Naive thymus-derived CD4-positive, alpha-beta T cell (primary cell): ENCODE results near the gene HSD17B7. TPM values are rescaled to one million over a fixed set of nuclear protein-coding genes. Genes with fewer than 3 reads are reported as not detected.

Source experiments
- ATAC-seq: fragments of 150-1000 bp; cut with Tn5 transposase; 2 replicates; pipeline ENCODE4 v1.10.0; 2021; ENCODE audit warnings: mild to moderate bottlenecking, moderate library complexity
- CTCF ChIA-PET: fragments of 350-600 bp; sonication (Branson Sonifier 250); formaldehyde crosslinking; loops from one replicate; lab custom pipeline; 2021; ENCODE audit warnings: antibody characterized with exemption; lab: Charles Lee
- POLR2A ChIA-PET: fragments of 350-600 bp; sonication (Branson Sonifier 250); formaldehyde crosslinking; loops from one replicate; lab custom pipeline; 2021; ENCODE audit warnings: antibody characterized with exemption, inconsistent platforms; lab: Charles Lee
- DNase-seq, 9 donors: peaks; one replicate each; pipeline versions ENCODE4 v3.0.0 to v3.0.0-alpha.2; 2020 to 2022; ENCODE audit warnings: mixed read lengths in 1 of 9
- H3K27ac ChIP-seq: one replicate; pipeline ENCODE4 v1.7.0; 2013; ENCODE audit warnings: mild to moderate bottlenecking, low read depth, low read length, moderate library complexity
- H3K27me3 ChIP-seq, 2 donors: one replicate each; pipeline ENCODE4 v1.7.0; 2013; ENCODE audit warnings: low read length in 2 of 2, mild to moderate bottlenecking in 2 of 2, moderate library complexity in 2 of 2; ENCODE audit not compliant: control insufficient read depth in 2 of 2, insufficient read depth in 2 of 2
- H3K36me3 ChIP-seq, 3 experiments: 1 replicate in 2 of 3; 2 replicates in 1 of 3; pipeline ENCODE4 v1.7.0; 2013; ENCODE audit warnings: low read length in 3 of 3, mild to moderate bottlenecking in 3 of 3, moderate library complexity in 1 of 3; ENCODE audit not compliant: insufficient read depth in 3 of 3, control insufficient read depth in 2 of 3
- H3K4me1 ChIP-seq, 2 donors: one replicate each; pipeline ENCODE4 v1.7.0; 2013; ENCODE audit warnings: low read length in 2 of 2, mild to moderate bottlenecking in 2 of 2, moderate library complexity in 1 of 2; ENCODE audit not compliant: control insufficient read depth in 2 of 2, insufficient read depth in 2 of 2
- H3K4me3 ChIP-seq: 2 replicates; pipeline ENCODE4 v1.7.0; 2013; ENCODE audit warnings: mild to moderate bottlenecking, low read length
- H3K9me3 ChIP-seq, 3 experiments: 1 replicate in 2 of 3; 2 replicates in 1 of 3; pipeline ENCODE4 v1.7.0; 2013; ENCODE audit warnings: low read length in 3 of 3; ENCODE audit not compliant: control insufficient read depth in 2 of 3
- H3K27ac Mint-ChIP-seq, 9 donors: one replicate each; pipeline ENCODE4 v1.8.0; 2020 to 2022; ENCODE audit warnings: mixed read lengths in 9 of 9, mild to moderate bottlenecking in 8 of 9, moderate library complexity in 5 of 9, inconsistent platforms in 2 of 9
- H3K27me3 Mint-ChIP-seq, 5 donors: one replicate each; pipeline ENCODE4 v1.8.0; 2021 to 2022; ENCODE audit warnings: mixed read lengths in 5 of 5, mild to moderate bottlenecking in 1 of 5
- H3K36me3 Mint-ChIP-seq, 5 donors: one replicate each; pipeline ENCODE4 v1.8.0; 2020 to 2022; ENCODE audit warnings: mixed read lengths in 5 of 5, mild to moderate bottlenecking in 3 of 5, inconsistent platforms in 1 of 5
- H3K4me1 Mint-ChIP-seq, 7 donors: one replicate each; pipeline ENCODE4 v1.8.0; 2020 to 2022; ENCODE audit warnings: mixed read lengths in 7 of 7, mild to moderate bottlenecking in 3 of 7, inconsistent platforms in 1 of 7
- H3K4me3 Mint-ChIP-seq, 10 donors: one replicate each; pipeline ENCODE4 v1.8.0; 2020 to 2022; ENCODE audit warnings: mild to moderate bottlenecking in 10 of 10, mixed read lengths in 10 of 10, moderate library complexity in 6 of 10, inconsistent platforms in 2 of 10
- H3K9me3 Mint-ChIP-seq, 11 donors: one replicate each; pipeline ENCODE4 v1.8.0; 2020 to 2022; ENCODE audit warnings: mixed read lengths in 11 of 11, mild to moderate bottlenecking in 4 of 11, inconsistent platforms in 1 of 11, moderate library complexity in 1 of 11
- intact Hi-C, 2 donors: fragments of 100-400 bp; cut with micrococcal nuclease; formaldehyde crosslinking; loops; one replicate each; pipeline ENCODE4 v1.15.1; 2023
- polyA plus RNA-seq, 2 donors: library from polyadenylated mRNA; unstranded; fragments of 300-500 nt; fragmentation: Illumina TruSeq; gene quantifications; one replicate each; pipeline ENCODE4 v1.2.3, GENCODE V29; 2021
- total RNA-seq, 6 experiments: library from RNA in 5 of 6; stranded (reverse) in 5 of 6; gene quantifications; 1 replicate in 5 of 6; 2 replicates in 1 of 6; pipeline ENCODE4 v1.2.3 and lab custom pipeline; 2021 to 2026

Gene HSD17B7
- total and polyA plus RNA-seq, 7 experiments from 2014 or later = 19.3 to 34.1 (median 23.5) TPM

DNA sequence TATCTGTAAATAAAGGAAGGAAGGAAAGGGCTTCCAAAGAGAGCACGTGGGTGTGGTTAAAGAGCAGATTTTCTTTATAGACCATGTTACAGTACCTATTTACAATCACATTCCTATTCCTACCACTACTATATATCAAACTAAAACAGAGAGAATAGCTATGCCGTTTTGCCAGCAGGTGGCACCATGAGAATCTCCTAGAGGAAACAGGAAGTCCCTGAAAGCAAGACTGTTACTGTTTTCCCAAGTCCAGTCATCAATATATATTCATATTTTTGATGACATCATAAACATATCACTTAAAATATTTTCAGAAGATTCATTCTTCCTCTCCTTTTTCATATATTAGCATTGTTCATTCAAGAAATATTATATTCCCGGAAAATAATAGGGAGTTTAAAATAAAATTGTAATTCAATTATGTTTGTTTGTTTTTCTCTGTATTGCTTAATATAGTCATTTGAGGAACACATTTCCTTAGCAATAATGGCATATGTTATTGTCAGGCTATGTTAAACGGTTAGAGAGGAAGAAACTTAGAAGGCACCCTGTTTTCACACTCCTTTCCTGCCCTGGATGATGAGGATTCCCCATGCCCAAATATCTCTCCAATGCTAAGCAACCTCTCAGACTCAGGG is 63.9 kb downstream of the HSD17B7 start:
- intact Hi-C loops = loop anchor here (1.0 to 5.0 kb wide), 3 partner anchors 321 to 1933 kb away; no protein-coding TSS in a partner anchor
- peaks cover 0 to 20% (median 11%) of the 10 kb centered on the region in 5 donors for H3K27me3 Mint-ChIP-seq
- H3K4me1 Mint-ChIP-seq = peaks cover 0 to 4% (median 0%) of the 10 kb centered on the region in 7 donors
- Histone ChIP-seq H3K27ac (no peak overlapping the region), H3K36me3 (no peaks in the 10 kb centered on the region), H3K27me3 (no peaks in the 10 kb centered on the region), H3K9me3 (no peaks in the 10 kb centered on the region), H3K4me3 (no peak overlapping the region), H3K4me1 (no peaks in the 10 kb centered on the region)
- no peak overlapping the region for H3K27ac Mint-ChIP-seq
- CTCF ChIA-PET = interaction anchor here (1.0 to 3.1 kb wide), 5 partner anchors 10 to 798 kb away, joined by 4 to 34 read pairs (median 4); no protein-coding TSS in a partner anchor
- H3K4me3 Mint-ChIP-seq = no peak overlapping the region
- no peaks in the 10 kb centered on the region for H3K9me3 Mint-ChIP-seq
- no peaks in the 10 kb centered on the region for H3K36me3 Mint-ChIP-seq
- ATAC-seq = peak; percentile 67
- POLR2A ChIA-PET = no interaction called here
- DNase-seq = peak in 6 of 9 donors; percentile 17 to 35 (median 24)

DNA sequence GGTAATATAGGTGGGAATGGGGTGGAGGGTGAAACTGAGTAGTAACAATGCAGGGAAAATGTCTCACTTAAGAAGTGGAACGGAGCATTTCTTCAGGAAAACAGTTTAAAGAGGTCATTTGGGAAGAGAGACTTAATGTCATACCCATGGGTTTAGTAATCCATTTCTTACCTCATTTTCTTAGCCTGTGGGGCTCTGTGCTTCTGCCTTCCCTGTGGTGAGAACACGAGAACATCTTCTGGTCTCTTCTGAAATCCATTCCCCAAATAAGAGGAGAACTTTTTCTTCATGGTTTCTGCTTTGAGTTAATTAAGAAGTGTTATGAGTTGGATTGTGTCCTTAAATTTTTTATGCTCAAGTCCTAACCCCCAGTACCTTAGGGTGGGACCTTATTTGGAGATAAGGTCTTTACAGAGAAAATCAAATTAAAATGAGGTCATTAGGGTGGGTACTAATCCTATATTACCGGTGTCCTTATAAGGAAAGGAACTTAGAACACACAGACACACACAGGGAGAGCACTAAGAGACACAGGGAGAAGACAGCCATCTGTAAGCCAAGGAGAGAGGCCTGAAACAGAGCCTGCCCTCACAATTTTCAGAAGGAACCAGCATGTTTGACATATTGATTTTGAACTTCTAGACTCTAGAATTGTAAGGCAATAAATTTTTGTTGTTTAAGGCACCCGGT is 65.1 kb downstream of the HSD17B7 start:
- Mint-ChIP-seq H3K9me3 (no peaks in the 10 kb centered on the region), H3K36me3 (no peaks in the 10 kb centered on the region), H3K4me1 (peaks cover 0 to 4% (median 0%) of the 10 kb centered on the region in 7 donors), H3K4me3 (no peak overlapping the region), H3K27ac (no peak overlapping the region), H3K27me3 (peaks cover 0 to 15% (median 11%) of the 10 kb centered on the region in 5 donors)
- Histone ChIP-seq H3K36me3 (no peaks in the 10 kb centered on the region), H3K27me3 (no peaks in the 10 kb centered on the region), H3K4me3 (no peak overlapping the region), H3K4me1 (no peaks in the 10 kb centered on the region), H3K9me3 (no peaks in the 10 kb centered on the region), H3K27ac (no peak overlapping the region)
- ChIA-PET POLR2A (no interaction called here), CTCF (no interaction called here)
- intact Hi-C loops = no loop called here
- DNase-seq (no peak), ATAC-seq (no peak)

DNA sequence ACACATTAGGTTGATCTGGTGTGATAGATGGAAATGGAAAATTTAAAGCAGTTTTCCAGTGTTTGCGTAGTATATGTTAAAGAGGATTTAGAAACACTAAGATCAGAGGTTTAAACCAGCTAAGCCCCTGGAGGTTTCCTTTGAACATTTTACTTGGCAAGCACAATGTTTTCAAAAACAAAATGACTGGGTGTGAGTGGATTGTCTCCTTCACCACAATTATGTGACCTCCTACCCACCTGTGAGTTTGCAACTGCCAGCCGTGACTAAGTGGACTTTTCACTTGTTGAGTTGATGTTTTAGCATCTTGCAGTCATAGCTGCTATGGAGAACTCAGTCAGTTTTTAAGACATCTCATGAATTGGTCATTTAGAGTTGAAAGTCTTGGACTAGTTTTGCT is 65.8 kb downstream of the HSD17B7 start:
- no peak overlapping the region for H3K27ac Mint-ChIP-seq
- no peaks in the 10 kb centered on the region for H3K36me3 Mint-ChIP-seq
- peaks cover 0 to 4% (median 0%) of the 10 kb centered on the region in 7 donors for H3K4me1 Mint-ChIP-seq
- no peaks in the 10 kb centered on the region for H3K4me1 ChIP-seq
- POLR2A ChIA-PET = no interaction called here
- peaks cover 2 to 12% (median 7%) of the 10 kb centered on the region in 5 donors for H3K27me3 Mint-ChIP-seq
- ATAC-seq = no peak
- no peak overlapping the region for H3K4me3 Mint-ChIP-seq
- no peaks in the 10 kb centered on the region for H3K9me3 Mint-ChIP-seq
- H3K27me3 ChIP-seq = no peaks in the 10 kb centered on the region
- DNase-seq = no peak
- no peak overlapping the region for H3K27ac ChIP-seq
- no peak overlapping the region for H3K4me3 ChIP-seq
- no peaks in the 10 kb centered on the region for H3K9me3 ChIP-seq
- intact Hi-C loops = no loop called here
- H3K36me3 ChIP-seq = no peaks in the 10 kb centered on the region
- CTCF ChIA-PET = interaction anchor here (1.0 kb wide), 1 partner anchor 459 kb away, joined by 4 read pairs; no protein-coding TSS in a partner anchor

DNA sequence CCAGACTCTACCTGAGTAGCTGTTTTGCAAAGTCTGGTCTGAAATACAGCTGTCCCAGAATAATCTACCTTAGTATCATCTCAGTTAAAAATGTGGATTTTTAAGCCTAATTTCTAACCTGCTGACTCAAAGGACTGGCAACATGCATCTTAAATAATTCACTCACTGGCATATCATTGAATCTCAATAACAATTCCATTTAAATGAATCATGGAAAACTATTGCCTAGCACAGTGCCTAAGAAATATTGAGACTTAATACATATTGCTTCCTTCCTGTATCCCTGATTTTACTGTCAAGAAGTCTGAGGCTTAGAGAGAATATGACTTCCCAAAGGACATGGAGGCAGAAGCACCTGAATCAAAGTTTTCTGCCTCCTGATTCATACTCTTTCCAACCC is 67.3 kb downstream of the HSD17B7 start:
- Histone ChIP-seq H3K36me3 (no peaks in the 10 kb centered on the region), H3K27me3 (no peaks in the 10 kb centered on the region), H3K27ac (no peak overlapping the region), H3K9me3 (no peaks in the 10 kb centered on the region), H3K4me3 (no peak overlapping the region), H3K4me1 (no peaks in the 10 kb centered on the region)
- no peak for ATAC-seq
- Mint-ChIP-seq H3K27me3 (peaks cover 9 to 18% (median 14%) of the 10 kb centered on the region in 5 donors), H3K36me3 (peaks cover 0 to 4% (median 0%) of the 10 kb centered on the region in 5 donors), H3K9me3 (no peaks in the 10 kb centered on the region), H3K4me1 (peaks cover 0 to 4% (median 0%) of the 10 kb centered on the region in 7 donors), H3K4me3 (no peak overlapping the region), H3K27ac (no peak overlapping the region)
- ChIA-PET POLR2A (no interaction called here), CTCF (no interaction called here)
- intact Hi-C loops = no loop called here
- DNase-seq = no peak

DNA sequence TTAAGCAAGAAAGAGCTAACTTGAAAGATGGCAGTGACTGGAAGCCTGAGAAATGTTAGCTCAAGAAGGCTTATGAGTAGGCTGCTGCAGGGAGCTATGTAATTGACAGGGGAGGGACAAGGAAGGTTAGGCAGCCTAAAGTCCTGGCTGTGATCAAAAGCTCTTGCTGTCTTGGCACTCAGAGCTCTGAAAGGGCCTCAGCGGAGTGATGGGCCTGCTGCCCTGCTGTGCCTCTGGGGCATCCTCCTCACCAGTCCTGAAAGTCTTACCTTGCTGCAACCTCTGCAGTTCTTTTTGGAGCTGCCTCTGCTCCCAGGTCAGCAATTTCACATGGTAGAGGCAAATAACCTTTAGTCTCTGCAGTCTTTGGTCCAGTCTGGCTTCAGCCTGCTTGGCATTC is 68.7 kb downstream of the HSD17B7 start:
- Histone ChIP-seq H3K27me3 (no peaks in the 10 kb centered on the region), H3K4me3 (no peak overlapping the region), H3K36me3 (no peaks in the 10 kb centered on the region), H3K9me3 (no peaks in the 10 kb centered on the region), H3K27ac (no peak overlapping the region), H3K4me1 (no peaks in the 10 kb centered on the region)
- Mint-ChIP-seq H3K27ac (no peak overlapping the region), H3K9me3 (no peaks in the 10 kb centered on the region), H3K27me3 (peaks cover 17 to 23% (median 20%) of the 10 kb centered on the region in 5 donors), H3K36me3 (peaks cover 0 to 4% (median 0%) of the 10 kb centered on the region in 5 donors), H3K4me3 (no peak overlapping the region), H3K4me1 (peaks cover 0 to 2% (median 0%) of the 10 kb centered on the region in 7 donors)
- DNase-seq (no peak), ATAC-seq (no peak)
- intact Hi-C loops = no loop called here
- ChIA-PET POLR2A (no interaction called here), CTCF (interaction anchor here (2.4 kb wide), 1 partner anchor 456 kb away, joined by 6 read pairs; no protein-coding TSS in a partner anchor)

DNA sequence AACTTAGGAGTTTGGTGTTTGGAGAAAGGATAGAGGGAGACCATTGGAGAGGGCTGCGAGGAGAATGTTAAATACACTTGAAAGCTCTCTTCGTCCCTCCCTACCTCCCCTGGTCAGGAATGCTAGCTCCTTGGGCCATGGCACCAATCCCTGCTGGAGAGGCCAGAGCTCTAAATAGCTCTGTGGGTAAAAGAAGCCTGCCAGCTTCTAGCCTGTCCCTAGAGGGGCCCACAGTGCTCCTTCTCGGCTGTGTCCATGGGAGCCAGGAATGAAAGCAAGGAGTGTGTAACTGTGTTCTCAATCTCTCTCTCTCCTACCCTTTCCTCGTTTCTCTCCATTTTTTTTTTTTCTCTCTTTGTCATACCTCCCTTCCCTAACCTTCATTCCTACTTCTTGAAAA is 70.6 kb downstream of the HSD17B7 start, which contains the start of gene CCDC190:
CCDC190 (minus strand) TSS at position 75 of the 400 bp plus-strand sequence. CDS start 1,529 bp downstream, outside the sequence.
- Histone ChIP-seq H3K4me3 (no peak within 1 kb of the TSS), H3K27ac (no peak within 1 kb of the TSS), H3K36me3 (no peaks in the 10 kb centered on the region), H3K9me3 (no peaks in the 10 kb centered on the region), H3K27me3 (peaks cover 0 to 4% of the 10 kb centered on the region in 2 donors), H3K4me1 (no peaks in the 10 kb centered on the region)
- no peak for ATAC-seq
- Mint-ChIP-seq H3K27ac (no peak within 1 kb of the TSS), H3K4me1 (no peaks in the 10 kb centered on the region), H3K36me3 (peaks cover 0 to 4% (median 0%) of the 10 kb centered on the region in 5 donors), H3K4me3 (no peak within 1 kb of the TSS), H3K9me3 (no peaks in the 10 kb centered on the region), H3K27me3 (peaks cover 20 to 32% (median 28%) of the 10 kb centered on the region in 5 donors)
- intact Hi-C loops = no loop called here
- CTCF ChIA-PET = interaction anchor here (2.4 kb wide), 1 partner anchor 455 kb away, joined by 6 read pairs; no protein-coding TSS in a partner anchor
- POLR2A ChIA-PET = no interaction called here
- DNase-seq = no peak
